ENCODE results near the gene ZBTB18. TPM values are rescaled to one million over a fixed set of nuclear protein-coding genes. Genes with fewer than 3 reads are reported as not detected.

Gene ZBTB18
- total and polyA plus RNA-seq, 2 donors (not counting 1 experiment from before 2014, with no cell fraction given) = 10.3 to 12.6 TPM

GRCh38 chr1:244022864-244023440 lies 28.1 kb upstream of the ZBTB18 start:
- Histone ChIP-seq H3K4me3 (replicated peaks in 1 of 4; ENCODE audit: control extremely low read depth in 1 of 4, insufficient read depth in 1 of 4, low read depth in 3 of 4, low read length in 4 of 4) (no peak overlapping the region), H2AFZ (ENCODE audit: low read length) (no peak overlapping the region), H3K27ac (ENCODE audit: insufficient read depth, low read length) (no peak overlapping the region), H3K9me3 (ENCODE audit: control insufficient read depth, insufficient read depth, low read depth, low read length) (no peaks in the 10 kb centered on the region), H3K79me2 (ENCODE audit: control insufficient read depth, insufficient read depth, low read length) (no peaks in the 10 kb centered on the region), H3K36me3 (ENCODE audit: control insufficient read depth, insufficient read depth, low read length) (no peaks in the 10 kb centered on the region), H3K27me3 (ENCODE audit: control insufficient read depth, insufficient read depth, low read length) (peaks cover 2% of the 10 kb centered on the region), H4K20me1 (ENCODE audit: control insufficient read depth, extremely low read depth, insufficient read depth, low read length) (no peaks in the 10 kb centered on the region), H3K4me2 (ENCODE audit: extremely low read depth, insufficient read depth, low read length) (no peak overlapping the region), H3K4me1 (ENCODE audit: control insufficient read depth, extremely low read depth, insufficient read depth, low read length) (no peaks in the 10 kb centered on the region), H3K9ac (ENCODE audit: insufficient read depth, low read length) (no peak overlapping the region)
- DNase-seq (ENCODE audit: low read depth in 2 of 2) = no peak
- no peak for TF ChIP-seq CTCF (conservative IDR thresholded peaks at IDR 0.05 in 1 of 2, IDR thresholded peaks at IDR 0.05 in 1 of 2; ENCODE audit: low read depth in 1 of 2, low read length in 2 of 2)
- TF ChIP-seq EZH2 (IDR thresholded peaks at IDR 0.05; ENCODE audit: low read length, missing control alignments) = no peak

- Histone ChIP-seq H2AFZ (ENCODE audit: low read length) (no peak overlapping the region), H3K36me3 (ENCODE audit: control insufficient read depth, insufficient read depth, low read length) (no peaks in the 10 kb centered on the region), H3K9ac (ENCODE audit: insufficient read depth, low read length) (no peak overlapping the region), H4K20me1 (ENCODE audit: control insufficient read depth, extremely low read depth, insufficient read depth, low read length) (no peaks in the 10 kb centered on the region), H3K4me2 (ENCODE audit: extremely low read depth, insufficient read depth, low read length) (no peak overlapping the region), H3K79me2 (ENCODE audit: control insufficient read depth, insufficient read depth, low read length) (no peaks in the 10 kb centered on the region), H3K9me3 (ENCODE audit: control insufficient read depth, insufficient read depth, low read depth, low read length) (no peaks in the 10 kb centered on the region), H3K27ac (ENCODE audit: insufficient read depth, low read length) (no peak overlapping the region), H3K4me3 (replicated peaks in 1 of 4; ENCODE audit: control extremely low read depth in 1 of 4, insufficient read depth in 1 of 4, low read depth in 3 of 4, low read length in 4 of 4) (no peak overlapping the region), H3K27me3 (ENCODE audit: control insufficient read depth, insufficient read depth, low read length) (peaks cover 2% of the 10 kb centered on the region), H3K4me1 (ENCODE audit: control insufficient read depth, extremely low read depth, insufficient read depth, low read length) (no peaks in the 10 kb centered on the region)
- DNase-seq (ENCODE audit: low read depth in 2 of 2) = no peak
- TF ChIP-seq CTCF (conservative IDR thresholded peaks at IDR 0.05 in 1 of 2, IDR thresholded peaks at IDR 0.05 in 1 of 2; ENCODE audit: low read depth in 1 of 2, low read length in 2 of 2) (no peak), EZH2 (IDR thresholded peaks at IDR 0.05; ENCODE audit: low read length, missing control alignments) (no peak)
Measured at GRCh38 chr1:244027491-244028145, 23.5 kb upstream of the ZBTB18 start.

GRCh38 chr1:244028701-244029100 lies 22.4 kb upstream of the ZBTB18 start:
- DNase-seq (ENCODE audit: low read depth in 2 of 2) = peak in 1 of 2 donors; percentile 9
- Histone ChIP-seq H3K79me2 (ENCODE audit: control insufficient read depth, insufficient read depth, low read length) (no peaks in the 10 kb centered on the region), H3K27ac (ENCODE audit: insufficient read depth, low read length) (no peak overlapping the region), H3K4me3 (replicated peaks in 1 of 4; ENCODE audit: control extremely low read depth in 1 of 4, insufficient read depth in 1 of 4, low read depth in 3 of 4, low read length in 4 of 4) (no peak overlapping the region), H3K9ac (ENCODE audit: insufficient read depth, low read length) (no peak overlapping the region), H3K4me1 (ENCODE audit: control insufficient read depth, extremely low read depth, insufficient read depth, low read length) (no peaks in the 10 kb centered on the region), H3K36me3 (ENCODE audit: control insufficient read depth, insufficient read depth, low read length) (no peaks in the 10 kb centered on the region), H3K27me3 (ENCODE audit: control insufficient read depth, insufficient read depth, low read length) (peaks cover 2% of the 10 kb centered on the region), H4K20me1 (ENCODE audit: control insufficient read depth, extremely low read depth, insufficient read depth, low read length) (no peaks in the 10 kb centered on the region), H3K9me3 (ENCODE audit: control insufficient read depth, insufficient read depth, low read depth, low read length) (no peaks in the 10 kb centered on the region), H2AFZ (ENCODE audit: low read length) (no peak overlapping the region), H3K4me2 (ENCODE audit: extremely low read depth, insufficient read depth, low read length) (no peak overlapping the region)
- TF ChIP-seq CTCF (conservative IDR thresholded peaks at IDR 0.05 in 1 of 2, IDR thresholded peaks at IDR 0.05 in 1 of 2; ENCODE audit: low read depth in 1 of 2, low read length in 2 of 2) = no peak
- no peak for TF ChIP-seq EZH2 (IDR thresholded peaks at IDR 0.05; ENCODE audit: low read length, missing control alignments)
